Measurements from ENCODE around the gene FHL1. TPM values are rescaled to one million over a fixed set of nuclear protein-coding genes. Genes with fewer than 3 reads are reported as not detected.

FHL1 gene
- total RNA-seq, 2 experiments from 2014 or later: 27.2 to 28.4 TPM

DNA sequence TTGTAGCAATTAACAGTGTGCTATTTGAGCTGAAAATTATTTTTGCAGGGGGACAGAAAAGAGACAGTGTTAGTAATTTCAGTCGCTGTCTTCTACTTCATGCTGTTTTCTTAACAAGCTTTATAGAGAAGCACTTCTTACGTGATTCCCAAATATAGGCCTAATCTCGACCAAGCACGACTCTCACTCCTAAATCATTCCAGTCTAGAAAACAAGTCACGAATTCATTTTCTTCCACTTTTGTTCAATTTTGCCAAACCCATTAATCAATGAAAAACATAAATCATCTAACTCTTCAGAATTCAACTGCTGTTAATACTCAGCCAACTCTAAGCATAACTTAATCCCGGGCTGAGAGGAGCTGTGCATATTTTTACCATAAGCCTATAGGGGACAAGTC, 21.0 kb upstream of the FHL1 start:
- ChIA-PET POLR2A (no interaction called here), CTCF (no interaction called here)
- no peaks in the 10 kb centered on the region for H3K27me3 ChIP-seq (ENCODE audit: control insufficient read depth in 1 of 2, insufficient read depth in 2 of 2, low read length in 2 of 2)
- no peaks in the 10 kb centered on the region for H3K27me3 Mint-ChIP-seq
- no peak for DNase-seq
- no peak overlapping the region for H3K27ac ChIP-seq (ENCODE audit: low read depth in 1 of 2, low read length in 2 of 2)
- no peak for ATAC-seq (ENCODE audit: poor library complexity)
- no peaks in the 10 kb centered on the region for H3K36me3 ChIP-seq (ENCODE audit: insufficient read depth, low read length)
- no peaks in the 10 kb centered on the region for H3K9me3 Mint-ChIP-seq
- intact Hi-C loops (cut with DNase I, micrococcal nuclease): no loop called here
- H3K36me3 Mint-ChIP-seq (ENCODE audit: low read depth): no peaks in the 10 kb centered on the region
- H3K9me3 ChIP-seq (ENCODE audit: control insufficient read depth in 1 of 2, insufficient read depth in 1 of 2, low read length in 2 of 2): no peaks in the 10 kb centered on the region
- H3K4me1 ChIP-seq (ENCODE audit: insufficient read depth, low read length): no peaks in the 10 kb centered on the region
- no peak overlapping the region for H3K27ac Mint-ChIP-seq
- no peak overlapping the region for H3K4me3 ChIP-seq (ENCODE audit: low read length)
- no peaks in the 10 kb centered on the region for H3K4me1 Mint-ChIP-seq (ENCODE audit: low read depth)
- no peak for TF ChIP-seq CTCF (IDR thresholded peaks at IDR 0.05)
- H3K4me3 Mint-ChIP-seq: no peak overlapping the region

- CTCF ChIA-PET: no interaction called here
- DNase-seq (no peak), ATAC-seq (ENCODE audit: poor library complexity) (no peak)
- POLR2A ChIA-PET: no interaction called here
- no peak overlapping the region for H3K4me3 Mint-ChIP-seq
- Histone ChIP-seq H3K27ac (ENCODE audit: low read depth in 1 of 2, low read length in 2 of 2) (no peak overlapping the region), H3K27me3 (ENCODE audit: control insufficient read depth in 1 of 2, insufficient read depth in 2 of 2, low read length in 2 of 2) (no peaks in the 10 kb centered on the region), H3K9me3 (ENCODE audit: control insufficient read depth in 1 of 2, insufficient read depth in 1 of 2, low read length in 2 of 2) (no peaks in the 10 kb centered on the region), H3K4me1 (ENCODE audit: insufficient read depth, low read length) (no peaks in the 10 kb centered on the region), H3K36me3 (ENCODE audit: insufficient read depth, low read length) (no peaks in the 10 kb centered on the region), H3K4me3 (ENCODE audit: low read length) (no peak overlapping the region)
- TF ChIP-seq CTCF (IDR thresholded peaks at IDR 0.05): no peak
- no peaks in the 10 kb centered on the region for H3K4me1 Mint-ChIP-seq (ENCODE audit: low read depth)
- intact Hi-C loops (cut with DNase I, micrococcal nuclease): no loop called here
- no peaks in the 10 kb centered on the region for H3K9me3 Mint-ChIP-seq
- no peak overlapping the region for H3K27ac Mint-ChIP-seq
- H3K36me3 Mint-ChIP-seq (ENCODE audit: low read depth): no peaks in the 10 kb centered on the region
- H3K27me3 Mint-ChIP-seq: no peaks in the 10 kb centered on the region
Measured at GRCh38 chrX:136126872-136127406, 20.4 kb upstream of the FHL1 start.

DNA sequence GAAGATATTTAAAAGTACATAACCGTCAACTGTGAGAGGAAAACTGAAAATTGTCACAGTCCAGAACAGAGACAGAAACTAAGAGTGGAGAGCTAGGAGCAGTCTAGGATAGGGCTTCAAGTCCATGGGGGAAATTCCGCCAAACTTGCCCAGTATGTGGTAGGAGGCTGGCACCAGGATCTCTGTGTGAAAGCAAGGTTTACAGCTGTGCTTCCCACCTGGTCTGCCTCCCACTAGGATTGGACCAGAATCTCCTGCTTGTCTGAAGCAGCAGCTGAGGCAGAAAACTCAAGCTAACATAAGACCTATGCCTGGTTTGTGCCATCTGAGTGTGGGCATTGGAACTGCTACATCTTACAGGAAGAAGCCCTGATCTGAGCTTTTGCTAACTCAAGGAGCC, 18.6 kb upstream of the FHL1 start:
- Mint-ChIP-seq H3K4me3 (no peak overlapping the region), H3K27me3 (no peaks in the 10 kb centered on the region), H3K36me3 (ENCODE audit: low read depth) (no peaks in the 10 kb centered on the region), H3K27ac (no peak overlapping the region), H3K4me1 (ENCODE audit: low read depth) (no peaks in the 10 kb centered on the region), H3K9me3 (no peaks in the 10 kb centered on the region)
- ChIA-PET POLR2A (no interaction called here), CTCF (no interaction called here)
- H3K27me3 ChIP-seq (ENCODE audit: control insufficient read depth in 1 of 2, insufficient read depth in 2 of 2, low read length in 2 of 2): no peaks in the 10 kb centered on the region
- H3K4me1 ChIP-seq (ENCODE audit: insufficient read depth, low read length): no peaks in the 10 kb centered on the region
- no peak overlapping the region for H3K27ac ChIP-seq (ENCODE audit: low read depth in 1 of 2, low read length in 2 of 2)
- H3K4me3 ChIP-seq (ENCODE audit: low read length): no peak overlapping the region
- no peak for DNase-seq
- H3K36me3 ChIP-seq (ENCODE audit: insufficient read depth, low read length): no peaks in the 10 kb centered on the region
- no peak for TF ChIP-seq CTCF (IDR thresholded peaks at IDR 0.05)
- intact Hi-C loops (cut with DNase I, micrococcal nuclease): no loop called here
- no peaks in the 10 kb centered on the region for H3K9me3 ChIP-seq (ENCODE audit: control insufficient read depth in 1 of 2, insufficient read depth in 1 of 2, low read length in 2 of 2)
- no peak for ATAC-seq (ENCODE audit: poor library complexity)
